C4-2B (cell line): ENCODE measurements around the gene TFEB.

Experiments used
- H3K27ac ChIP-seq: fragments of 450-650 bp; 2 replicates; pipeline ENCODE4 v1.5.1; 2017
- ZFX ChIP-seq: fragments of 450-650 bp; IDR thresholded peaks from 2 replicates; pipeline ENCODE4 v1.6.1; 2017
- TF ChIP-seq, protein P1 (sequence below): fragments of 450-650 bp; conservative IDR thresholded peaks from 2 replicates; pipeline ENCODE4 v1.5.1; 2017; ENCODE audit warnings: mild to moderate bottlenecking

Gene TFEB

DNA sequence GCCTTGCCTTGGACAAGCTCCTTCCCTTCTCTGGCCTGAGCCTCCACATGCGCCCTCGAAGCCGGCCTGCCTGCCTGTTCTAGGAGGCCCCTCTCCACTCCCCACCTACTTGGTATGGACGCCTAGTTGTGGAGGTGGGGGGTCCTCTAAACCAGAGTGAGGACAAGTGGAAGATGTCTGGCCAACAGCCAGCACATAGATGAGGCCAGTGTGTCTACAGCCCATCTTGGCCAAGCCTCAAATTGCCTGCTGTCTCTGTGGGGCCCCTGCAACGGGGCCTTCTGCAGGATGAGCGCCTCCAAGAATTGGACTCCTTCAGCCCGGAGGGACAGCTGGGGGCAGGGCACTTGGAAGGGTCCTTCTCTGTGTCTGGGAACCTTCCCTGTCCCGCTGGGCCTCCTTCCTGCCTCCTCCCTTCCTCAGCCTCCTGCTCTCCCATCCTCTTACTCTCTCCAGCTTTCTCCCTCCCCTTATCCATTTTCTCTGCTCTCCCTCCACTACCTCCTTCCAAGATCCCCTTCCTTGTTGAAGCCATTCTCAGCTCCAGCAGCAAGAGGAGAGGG, 95.5 kb downstream of the TFEB start:
- no peak overlapping the region for H3K27ac ChIP-seq
- TF ChIP-seq ZFX: no peak
- TF ChIP-seq, protein P1, sequence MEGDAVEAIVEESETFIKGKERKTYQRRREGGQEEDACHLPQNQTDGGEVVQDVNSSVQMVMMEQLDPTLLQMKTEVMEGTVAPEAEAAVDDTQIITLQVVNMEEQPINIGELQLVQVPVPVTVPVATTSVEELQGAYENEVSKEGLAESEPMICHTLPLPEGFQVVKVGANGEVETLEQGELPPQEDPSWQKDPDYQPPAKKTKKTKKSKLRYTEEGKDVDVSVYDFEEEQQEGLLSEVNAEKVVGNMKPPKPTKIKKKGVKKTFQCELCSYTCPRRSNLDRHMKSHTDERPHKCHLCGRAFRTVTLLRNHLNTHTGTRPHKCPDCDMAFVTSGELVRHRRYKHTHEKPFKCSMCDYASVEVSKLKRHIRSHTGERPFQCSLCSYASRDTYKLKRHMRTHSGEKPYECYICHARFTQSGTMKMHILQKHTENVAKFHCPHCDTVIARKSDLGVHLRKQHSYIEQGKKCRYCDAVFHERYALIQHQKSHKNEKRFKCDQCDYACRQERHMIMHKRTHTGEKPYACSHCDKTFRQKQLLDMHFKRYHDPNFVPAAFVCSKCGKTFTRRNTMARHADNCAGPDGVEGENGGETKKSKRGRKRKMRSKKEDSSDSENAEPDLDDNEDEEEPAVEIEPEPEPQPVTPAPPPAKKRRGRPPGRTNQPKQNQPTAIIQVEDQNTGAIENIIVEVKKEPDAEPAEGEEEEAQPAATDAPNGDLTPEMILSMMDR: no peak

DNA sequence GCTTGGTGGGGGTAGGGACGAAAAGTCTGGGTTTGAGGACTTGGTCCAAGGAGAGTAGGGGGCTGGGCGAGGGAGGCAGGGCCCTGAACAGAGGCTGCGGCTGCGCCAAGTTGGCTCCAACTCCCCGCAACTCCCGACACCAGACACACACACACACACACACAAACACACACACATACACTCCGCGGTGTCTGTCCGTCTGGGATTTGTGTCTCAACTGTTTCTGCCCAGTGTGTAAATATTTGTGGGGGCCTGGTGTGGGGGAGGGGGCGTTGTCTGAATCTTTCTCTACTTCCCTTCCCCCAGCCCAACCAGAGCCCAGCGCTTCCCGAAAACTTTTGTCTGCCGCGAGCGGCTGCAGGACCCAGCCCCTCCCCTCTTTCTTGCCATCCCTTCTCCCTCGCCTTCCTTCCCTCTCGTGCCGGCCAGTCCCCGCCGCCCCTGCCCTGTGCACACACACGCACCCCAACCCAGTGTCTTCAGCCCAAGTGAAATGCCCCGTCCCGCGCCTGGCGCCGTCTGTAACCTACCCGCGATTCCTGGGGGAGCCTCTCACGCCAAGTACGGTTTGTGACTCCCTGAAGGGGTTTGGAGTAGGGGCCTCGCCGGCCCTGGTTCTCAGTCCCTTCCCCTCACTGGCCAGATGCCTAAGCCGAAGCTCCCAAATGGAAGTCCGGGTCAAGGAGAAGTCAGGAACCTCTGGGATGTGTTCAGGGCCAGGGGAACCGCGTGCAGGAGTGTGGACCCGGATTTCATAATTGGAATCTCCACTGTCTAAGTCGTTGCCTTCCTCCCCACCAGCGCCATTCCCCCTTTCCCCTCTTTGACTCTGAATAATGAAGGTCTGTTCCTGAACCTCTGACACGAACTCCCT, 96.2 kb downstream of the TFEB start:
- no peak for TF ChIP-seq ZFX
- TF ChIP-seq, protein P1: no peak
- H3K27ac ChIP-seq: no peak overlapping the region

DNA sequence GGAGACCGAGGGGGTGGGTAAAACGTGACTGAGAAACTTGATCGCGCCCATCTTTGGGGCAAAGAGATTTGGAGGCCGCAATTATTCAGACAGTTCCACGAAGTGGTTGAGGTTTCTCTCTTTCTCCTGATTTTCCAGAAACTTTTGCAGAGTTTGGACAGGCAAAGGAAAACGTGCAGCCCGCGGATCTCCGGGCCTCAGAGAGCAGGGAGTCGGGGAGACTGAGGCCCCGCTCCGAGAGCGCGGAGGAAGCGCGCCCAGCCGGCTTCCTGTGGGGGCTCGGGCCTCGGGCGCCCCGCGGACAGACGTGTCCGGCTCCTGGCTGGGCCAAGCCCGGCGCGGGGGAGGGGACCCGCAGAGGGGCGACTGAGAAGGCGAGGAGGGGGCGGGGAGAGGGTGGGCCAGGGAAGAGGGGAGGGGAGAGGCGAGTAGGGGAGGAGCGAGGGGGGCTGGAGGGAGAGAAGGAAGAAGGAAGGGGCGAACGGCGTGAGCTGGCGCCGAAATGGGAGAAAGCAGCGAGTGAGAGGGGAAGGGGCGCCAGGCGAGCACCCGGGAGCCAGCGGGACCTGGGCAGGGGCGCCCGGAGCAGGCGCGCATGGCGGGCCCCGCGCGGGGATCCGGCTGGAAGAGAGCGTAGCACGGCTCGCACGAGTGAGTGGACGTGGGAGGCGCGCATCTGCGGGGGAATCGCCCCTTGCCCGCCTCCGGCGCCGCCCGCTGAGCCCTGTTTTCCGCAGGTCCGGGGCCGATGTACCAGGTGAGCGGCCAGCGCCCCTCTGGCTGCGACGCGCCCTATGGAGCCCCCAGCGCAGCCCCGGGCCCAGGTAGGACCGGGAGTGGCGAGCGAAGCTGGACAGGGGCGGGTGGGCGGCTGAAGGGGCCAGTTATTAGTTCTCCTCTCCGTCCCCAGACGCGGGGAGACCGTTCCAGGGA, 97.1 kb downstream of the TFEB start, which contains the start of gene MDFI:
Gene MDFI (plus strand): TSS at position 467 of the 933 bp plus-strand sequence. CDS start 282 bp downstream, at position 749.
- no peak within 1 kb of the TSS for H3K27ac ChIP-seq
- no peak for TF ChIP-seq ZFX
- TF ChIP-seq, protein P1: no peak

DNA sequence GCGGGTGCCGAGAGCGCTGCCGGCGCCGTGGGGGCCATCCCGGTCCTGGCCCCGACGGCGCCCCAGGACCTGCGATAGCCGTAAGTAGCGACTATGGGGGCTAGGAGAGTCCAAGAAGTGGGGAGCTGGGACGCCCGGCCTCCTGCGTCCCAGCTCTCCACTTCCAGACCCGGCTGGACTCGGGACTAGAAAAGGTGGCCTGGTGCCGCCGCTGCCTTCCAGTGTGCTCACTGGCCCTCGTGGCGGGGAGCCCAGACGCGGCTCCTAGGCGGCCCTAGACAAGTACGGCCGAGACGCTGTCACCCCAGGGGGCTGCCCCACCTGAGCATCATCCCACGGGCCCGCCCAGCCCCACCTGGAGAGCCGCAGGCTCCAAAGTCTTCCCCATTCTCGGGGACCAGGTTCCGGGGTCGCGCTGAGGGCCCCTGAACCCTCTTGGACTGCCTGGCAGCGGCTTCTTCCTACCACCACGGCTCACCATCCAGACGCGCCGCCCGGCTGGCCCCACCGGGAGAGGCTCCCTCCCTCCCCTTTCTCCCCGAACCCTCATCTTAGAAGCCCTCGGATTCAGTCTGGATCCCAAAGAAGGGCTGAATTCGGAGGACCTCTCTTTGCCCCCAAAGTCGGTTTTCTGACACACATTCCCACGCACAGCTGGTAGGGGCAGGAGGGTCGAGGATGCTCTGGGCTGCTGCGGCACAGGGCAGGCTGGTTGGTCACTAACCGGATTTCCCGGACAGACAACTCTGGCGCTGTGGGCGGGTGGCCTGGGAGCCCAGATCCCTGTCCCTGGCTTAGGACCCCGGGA, 98.0 kb downstream of the TFEB start:
- TF ChIP-seq, protein P1: no peak
- TF ChIP-seq ZFX: no peak
- H3K27ac ChIP-seq: no peak overlapping the region

DNA sequence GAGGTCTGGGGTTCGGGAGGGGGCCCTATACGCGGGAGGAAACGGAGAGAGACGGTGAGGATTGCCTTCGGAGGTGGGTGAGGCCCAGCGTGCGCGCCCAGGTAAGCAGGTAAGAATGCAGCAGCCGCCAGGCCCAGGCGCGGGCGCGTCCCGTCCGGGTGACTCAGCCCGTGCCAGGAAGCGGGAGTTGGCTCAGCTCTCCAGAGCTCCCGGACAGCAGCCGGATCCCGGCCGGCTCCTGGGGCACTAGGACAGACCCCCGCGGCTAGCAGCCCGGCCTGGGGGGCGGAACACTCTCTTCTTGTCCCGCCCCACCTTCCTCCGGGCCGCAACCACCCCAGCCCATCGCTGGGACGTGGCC, 98.6 kb downstream of the TFEB start:
- TF ChIP-seq ZFX: no peak
- TF ChIP-seq, protein P1: no peak
- no peak overlapping the region for H3K27ac ChIP-seq

DNA sequence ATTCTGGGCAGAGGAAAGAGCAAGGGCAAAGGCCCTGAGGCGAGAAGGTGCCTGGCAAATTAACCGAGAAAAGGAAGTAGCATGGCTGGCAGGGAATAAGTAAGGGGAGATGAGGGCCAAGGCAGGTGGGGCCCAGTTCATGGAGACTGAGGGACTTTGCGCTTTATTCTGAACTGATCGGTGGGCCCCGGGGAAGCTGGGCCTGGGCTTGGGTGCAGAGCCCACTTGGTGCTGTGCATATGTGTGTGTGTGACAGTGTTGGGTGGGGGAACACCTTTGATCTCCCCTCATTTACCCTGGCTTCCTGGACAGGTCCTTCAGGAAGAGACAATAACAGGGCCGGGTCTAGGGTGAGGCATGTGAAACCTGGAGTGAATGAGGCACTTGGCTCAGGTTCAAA, 100.0 kb downstream of the TFEB start:
- no peak overlapping the region for H3K27ac ChIP-seq
- TF ChIP-seq, protein P1: no peak
- TF ChIP-seq ZFX: no peak
